GOT3 (cell line): ENCODE measurements around the gene FBXL17.

ENCODE experiments used
- DNase-seq: peaks from one replicate; lab custom pipeline; 2025; ENCODE audit warnings: mixed read lengths; lab: John Stamatoyannopoulos, UW

The FBXL17 gene

DNA sequence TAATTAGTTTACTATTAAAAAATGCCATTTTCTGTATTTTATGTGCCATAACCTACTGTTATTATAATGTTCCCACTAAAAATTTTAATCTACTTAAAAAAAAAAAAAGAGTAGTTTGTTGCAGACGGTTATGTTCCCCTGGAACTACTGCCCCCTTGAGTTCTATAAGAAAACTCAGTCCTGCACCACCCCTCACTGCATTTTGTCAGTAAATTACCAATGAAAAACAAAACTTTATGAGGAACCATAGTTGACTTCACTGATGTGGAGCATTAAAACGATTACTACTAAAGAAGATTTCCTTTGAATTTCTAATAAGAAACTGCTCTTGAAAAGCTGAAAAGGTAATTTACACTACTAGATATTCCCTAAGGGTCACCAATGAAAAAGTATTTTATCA lies 288.7 kb downstream of the FBXL17 start:
- no peak for DNase-seq

- DNase-seq = no peak
Observed at GRCh38 chr5:108090946-108091345, 291.0 kb downstream of the FBXL17 start.

GRCh38 chr5:108084105-108084504 lies 297.8 kb downstream of the FBXL17 start:
- DNase-seq = no peak

GRCh38 chr5:108083232-108083631 lies 298.7 kb downstream of the FBXL17 start:
- no peak for DNase-seq

- DNase-seq = no peak
Observed at GRCh38 chr5:108081707-108082106, 300.2 kb downstream of the FBXL17 start.

DNA sequence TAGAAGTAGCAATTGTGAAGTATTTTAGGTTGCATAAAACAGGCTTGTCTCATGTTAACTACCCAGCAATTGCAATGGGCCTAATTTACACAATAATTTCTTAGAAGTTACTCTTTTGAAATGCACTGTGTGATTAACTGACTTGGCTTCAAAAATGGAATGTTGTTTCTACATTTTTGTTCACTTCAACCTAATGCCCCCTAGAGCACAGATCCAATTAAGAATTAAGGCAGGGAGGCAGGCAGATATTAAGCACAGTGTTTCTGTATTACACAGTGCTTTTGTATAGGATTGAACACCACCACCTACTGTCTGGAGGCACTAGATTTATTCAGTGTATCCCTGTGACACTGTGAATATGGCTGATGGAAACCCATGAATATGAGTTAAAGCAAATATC lies 302.1 kb downstream of the FBXL17 start:
- DNase-seq = no peak

GRCh38 chr5:108078882-108079281 lies 303.0 kb downstream of the FBXL17 start:
- no peak for DNase-seq

DNA sequence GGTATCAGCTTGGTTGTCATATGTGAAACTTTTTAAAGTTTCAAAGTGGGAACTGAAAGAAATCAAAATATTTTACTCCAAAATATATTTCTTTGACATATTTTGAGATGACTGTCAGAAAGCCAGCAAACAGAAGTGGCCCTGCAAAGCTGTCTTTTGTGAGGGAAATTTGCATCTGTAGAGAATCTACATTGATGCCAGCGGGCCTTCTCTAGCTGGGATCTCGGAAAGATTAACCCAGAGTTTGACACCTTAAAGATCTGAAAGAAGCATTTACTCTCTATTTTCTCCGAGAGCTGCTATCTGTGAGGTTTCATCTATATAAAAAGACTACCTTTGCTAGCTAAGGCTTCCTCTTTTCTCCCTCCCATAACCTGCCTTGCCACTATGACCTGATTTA lies 303.6 kb downstream of the FBXL17 start:
- no peak for DNase-seq

DNA sequence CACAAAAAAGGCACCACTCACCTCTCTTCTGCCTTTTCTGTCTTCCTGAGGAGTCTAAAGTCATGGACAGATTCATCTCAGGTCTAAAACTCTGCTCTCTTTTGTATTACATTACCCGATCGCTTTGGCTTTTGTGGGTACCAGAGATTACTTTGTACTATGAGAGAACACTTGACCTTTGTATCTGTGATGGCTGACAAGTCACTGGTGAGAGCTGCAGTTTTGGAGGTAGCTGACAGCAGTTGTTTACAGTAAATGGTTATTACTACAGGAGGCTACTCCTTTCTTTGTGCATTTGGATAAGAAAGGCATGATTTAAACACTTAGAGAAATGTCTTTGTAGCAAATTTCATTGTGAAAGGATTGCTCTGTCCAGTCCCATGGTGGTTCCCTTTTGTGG lies 307.3 kb downstream of the FBXL17 start:
- DNase-seq = no peak

DNA sequence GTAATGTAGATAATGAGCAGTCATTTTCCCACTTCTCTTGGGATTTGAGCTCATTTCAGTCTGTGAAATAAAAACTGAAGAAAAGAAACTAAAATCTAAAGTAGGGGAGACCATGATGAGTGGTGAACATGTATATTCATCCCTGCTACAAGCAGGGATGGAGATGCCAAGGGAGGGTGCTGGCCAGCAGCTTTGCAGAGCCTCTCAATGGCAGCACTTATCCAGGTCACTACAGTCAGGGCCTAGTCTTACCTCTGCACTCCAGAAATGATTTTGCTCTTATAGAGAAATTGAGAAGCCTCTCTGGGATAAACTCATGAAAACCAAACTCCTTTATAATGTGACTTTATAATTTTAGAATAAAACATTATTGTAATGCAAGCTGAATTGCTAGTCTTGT lies 317.6 kb downstream of the FBXL17 start:
- no peak for DNase-seq

DNA sequence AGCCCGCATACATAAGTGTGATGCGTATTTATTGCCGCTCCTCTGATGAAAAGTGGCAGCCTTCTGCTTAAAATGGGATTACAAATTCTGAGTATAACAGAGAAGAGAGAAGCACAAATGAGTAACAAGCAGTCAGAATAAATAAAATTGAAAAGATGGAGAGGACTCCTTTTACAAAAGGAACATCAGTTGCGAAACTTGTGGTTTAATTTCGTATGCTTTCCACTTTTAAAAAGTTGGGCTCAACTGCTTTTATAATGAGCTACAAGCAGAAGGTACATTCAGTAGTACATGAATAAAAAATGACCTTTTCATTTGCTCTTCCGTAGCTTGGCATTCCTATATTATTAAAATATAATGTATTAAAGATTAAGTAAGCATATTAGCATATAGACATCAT lies 320.0 kb downstream of the FBXL17 start:
- DNase-seq = no peak

- DNase-seq = no peak
Observed at GRCh38 chr5:108060340-108060739, 321.6 kb downstream of the FBXL17 start.

DNA sequence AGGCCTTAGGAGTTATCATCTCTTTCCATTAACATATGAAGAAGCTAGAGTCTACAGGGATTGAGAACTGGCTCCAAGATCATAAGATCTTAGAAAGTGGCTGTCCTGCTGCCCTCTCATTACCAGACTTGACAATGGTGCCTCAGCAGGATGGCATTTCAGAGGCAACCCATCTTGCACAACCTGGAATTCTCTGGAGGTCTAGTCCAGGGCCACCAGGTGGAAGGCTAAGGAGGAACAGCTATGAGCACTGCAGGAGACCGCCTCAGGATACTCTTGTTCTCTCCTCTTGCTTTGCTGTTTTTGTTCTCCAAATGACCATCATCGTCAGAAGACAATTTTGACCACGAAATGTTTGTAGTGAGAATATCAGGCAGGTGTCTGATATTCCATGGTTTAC lies 322.6 kb downstream of the FBXL17 start:
- DNase-seq = no peak

DNA sequence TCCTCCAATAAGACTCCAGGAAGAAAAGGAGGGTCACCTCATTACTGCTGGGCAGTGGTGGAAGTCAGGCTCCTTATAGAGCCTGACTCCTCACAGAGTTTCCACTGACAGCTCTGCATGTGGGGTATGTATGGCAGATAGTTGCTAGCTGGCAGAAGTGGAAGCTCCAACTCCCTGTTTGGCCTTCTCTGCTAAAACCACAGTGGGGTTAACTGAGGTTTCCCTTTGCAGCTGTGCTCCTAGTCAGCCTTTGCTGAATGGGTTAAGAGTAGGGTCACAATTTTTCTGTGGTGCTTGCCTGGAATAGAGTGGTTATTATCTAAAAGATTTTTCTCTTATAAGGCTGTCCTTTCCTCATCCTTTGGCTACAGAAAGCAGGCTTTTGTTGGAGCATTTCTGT lies 327.5 kb downstream of the FBXL17 start:
- DNase-seq = no peak

GRCh38 chr5:108046955-108047670 lies 334.8 kb downstream of the FBXL17 start:
- no peak for DNase-seq

DNA sequence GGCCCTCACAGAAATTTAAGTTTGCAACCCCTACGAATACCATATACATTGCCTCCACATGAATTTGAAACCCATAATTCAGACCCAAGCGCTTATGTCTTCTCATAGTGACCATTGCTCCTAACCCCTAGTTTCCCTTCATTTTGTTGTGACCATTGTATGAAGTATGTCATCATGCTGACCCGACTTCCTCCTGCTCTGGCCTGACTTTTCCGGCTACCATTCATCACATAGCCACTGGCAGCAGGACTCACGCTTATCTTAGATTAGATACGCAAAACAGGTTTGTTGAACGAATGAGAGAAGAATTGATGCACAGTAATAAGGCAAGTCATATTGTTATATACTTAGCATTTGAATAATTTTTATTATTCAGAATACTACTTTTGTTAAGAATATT lies 345.4 kb downstream of the FBXL17 start:
- DNase-seq = no peak

- no peak for DNase-seq
Observed at GRCh38 chr5:108028883-108029282, 353.0 kb downstream of the FBXL17 start.

DNA sequence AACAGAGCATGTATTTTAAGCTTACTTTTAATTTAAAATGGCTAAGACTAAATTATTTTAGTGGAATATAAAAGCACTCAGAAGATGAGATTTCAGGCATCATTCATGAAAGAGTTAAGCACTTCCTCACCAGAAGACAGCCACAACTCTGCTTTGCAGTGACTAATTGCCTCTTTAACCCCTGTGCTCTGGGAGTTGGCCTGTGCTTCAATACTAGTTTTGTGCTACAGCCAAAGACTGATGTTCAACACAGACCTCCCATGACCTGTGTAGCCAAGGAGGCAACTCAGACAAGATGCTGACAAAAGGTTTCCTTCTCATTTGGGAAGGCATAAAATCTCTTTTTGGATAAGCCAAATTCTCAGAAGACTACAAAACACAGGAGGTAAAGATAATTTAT lies 353.5 kb downstream of the FBXL17 start:
- no peak for DNase-seq

DNA sequence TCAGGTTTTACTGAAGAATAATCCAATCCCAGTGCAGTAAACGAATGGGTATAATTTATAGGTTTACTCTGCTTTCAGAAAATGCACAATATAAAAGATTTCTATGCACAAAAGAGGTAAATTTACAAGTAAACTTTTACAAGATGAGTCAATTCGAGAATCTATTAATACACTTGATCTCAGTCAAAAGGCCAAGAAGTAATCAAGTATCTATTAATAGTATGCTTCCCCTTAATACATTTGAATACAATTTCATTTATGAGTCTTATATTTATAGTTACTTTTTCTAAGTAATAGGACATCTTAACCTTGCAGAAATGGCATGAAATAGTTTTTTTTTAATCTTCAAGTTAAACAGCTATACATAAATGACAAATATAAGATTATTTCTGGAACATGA lies 355.9 kb downstream of the FBXL17 start:
- DNase-seq = no peak

- DNase-seq = no peak
Observed at GRCh38 chr5:108024986-108025385, 356.9 kb downstream of the FBXL17 start.

- no peak for DNase-seq
Observed at GRCh38 chr5:108016101-108016500, 365.8 kb downstream of the FBXL17 start.

DNA sequence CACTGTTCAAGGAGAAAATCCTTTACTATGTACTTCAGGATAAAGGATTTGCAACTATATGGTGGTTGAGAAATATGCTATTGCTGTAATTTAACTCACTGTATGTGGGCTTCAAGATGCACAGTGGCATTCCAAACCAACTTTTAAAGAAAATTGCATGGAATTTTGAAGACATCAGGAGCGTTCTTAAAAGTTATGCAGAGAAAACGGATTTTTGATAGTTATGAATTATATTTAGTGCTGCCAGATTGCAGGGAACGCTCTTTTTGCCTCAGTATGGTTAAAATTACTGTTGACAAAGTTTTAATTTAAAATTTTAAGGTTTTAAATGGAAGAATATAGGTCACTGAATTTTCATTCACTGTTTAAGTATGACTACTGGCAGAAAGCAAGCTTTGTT lies 375.1 kb downstream of the FBXL17 start:
- DNase-seq = no peak

- DNase-seq = no peak
Observed at GRCh38 chr5:108003178-108003577, 378.7 kb downstream of the FBXL17 start.

- DNase-seq = no peak
Observed at GRCh38 chr5:108001222-108001621, 380.7 kb downstream of the FBXL17 start.
